ENCODE data around the gene MALT1.

- no peak for TF ChIP-seq CTCF (IDR thresholded peaks at IDR 0.05; ENCODE audit: low read length)
- TF ChIP-seq EZH2 (optimal IDR thresholded peaks at IDR 0.05; ENCODE audit: low read depth, low read length), result no peak
- TF ChIP-seq EZH2phosphoT487 (IDR thresholded peaks at IDR 0.05; ENCODE audit: low read length), result no peak
Observed at GRCh38 chr18:58639237-58639636, 32.0 kb upstream of the MALT1 start.
